ENCODE results near the gene PIK3CD. TPM values are rescaled to one million over a fixed set of nuclear protein-coding genes. Genes with fewer than 3 reads are reported as not detected.

PIK3CD gene
- total and polyA plus RNA-seq, 10 donors, result 26.8 to 186 (median 100.0) TPM

- H3K36me3 ChIP-seq, result peaks cover 0 to 11% (median 0%) of the 10 kb centered on the region in 6 donors
- WGBS, 5 donors, result 40 to 55% (median 47%) methylated on average over 6 of the region's 6 CpGs
- no peaks in the 10 kb centered on the region for H3K27me3 ChIP-seq (replicated peaks in 1 of 7)
- peak overlapping the region in 1 of 8 donors; percentile 22 for H3K27ac ChIP-seq
- H3K9me3 ChIP-seq, result peaks cover 0 to 4% (median 0%) of the 10 kb centered on the region in 8 donors
- intact Hi-C loops (cut with DNase I; ENCODE audit: low total_unique reads), result no loop called here
- TF ChIP-seq CTCF (IDR thresholded peaks at IDR 0.05 in 8 of 11, conservative IDR thresholded peaks at IDR 0.05 in 3 of 11), result no peak
- no peak for TF ChIP-seq POLR2A (IDR thresholded peaks at IDR 0.05)
- no peak for TF ChIP-seq POLR2AphosphoS5 (IDR thresholded peaks at IDR 0.05)
- peaks cover 5 to 79% (median 29%) of the 10 kb centered on the region in 6 donors for H3K4me1 ChIP-seq
- no peak for DNase-seq
- no peak overlapping the region for H3K4me3 ChIP-seq
Observed at GRCh38 chr1:9639227-9639626, 12.3 kb upstream of the PIK3CD start.

DNA sequence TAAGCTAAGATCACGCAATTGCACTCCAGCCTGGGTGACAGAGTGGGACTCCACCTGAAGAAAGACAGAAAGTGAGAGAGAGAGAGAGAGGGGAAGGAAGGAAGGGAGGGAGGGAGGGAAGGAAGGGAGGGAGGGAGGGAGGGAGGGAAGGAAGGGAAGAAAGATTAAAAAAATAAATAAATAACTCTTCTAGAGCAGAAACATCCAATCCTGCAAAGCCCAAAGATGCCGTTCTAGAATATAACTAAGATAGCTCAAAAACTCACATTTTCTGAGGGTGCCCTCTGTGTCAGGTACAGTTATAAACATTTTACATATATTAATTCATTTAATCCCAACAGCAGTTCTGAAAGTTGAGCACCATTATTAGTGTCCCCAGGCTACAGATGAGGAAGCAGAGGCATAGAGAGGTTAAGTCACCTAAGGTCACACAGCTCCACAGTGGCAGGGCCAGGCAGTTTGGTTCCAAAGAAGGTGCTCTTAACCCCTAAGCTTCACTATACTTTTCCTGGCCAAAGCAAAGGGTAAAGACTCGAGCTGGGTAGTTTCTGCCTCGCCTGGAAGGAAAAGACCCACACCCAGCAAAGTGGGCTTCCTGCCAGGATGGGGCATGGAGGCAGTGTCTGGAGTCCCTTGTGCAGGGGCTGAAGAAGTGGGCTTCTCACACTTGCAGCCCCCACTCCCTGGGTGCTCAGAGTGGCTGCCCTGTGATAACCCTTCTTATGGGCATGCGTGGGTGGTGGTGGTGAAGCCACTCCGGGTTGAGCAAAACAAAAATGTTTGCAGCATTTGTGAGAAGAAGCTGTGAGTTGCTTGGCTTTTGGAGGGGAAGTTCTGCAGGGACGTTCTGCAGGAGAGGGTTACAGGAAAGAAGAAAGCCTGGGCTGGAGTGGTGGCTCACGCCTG lies 7.9 kb upstream of the PIK3CD start:
- no peak for DNase-seq
- Histone ChIP-seq H3K9me3 (no peaks in the 10 kb centered on the region), H3K4me1 (peaks cover 18 to 94% (median 52%) of the 10 kb centered on the region in 6 donors), H3K4me3 (peak overlapping the region in 1 of 8 donors; percentile 28), H3K36me3 (peaks cover 0 to 7% (median 0%) of the 10 kb centered on the region in 6 donors), H3K27me3 (replicated peaks in 1 of 7) (no peaks in the 10 kb centered on the region), H3K27ac (peak overlapping the region; percentile 1 to 85 (median 68))
- no peak for TF ChIP-seq POLR2A (IDR thresholded peaks at IDR 0.05)
- TF ChIP-seq CTCF (IDR thresholded peaks at IDR 0.05 in 8 of 11, conservative IDR thresholded peaks at IDR 0.05 in 3 of 11), result no peak
- no peak for TF ChIP-seq POLR2AphosphoS5 (IDR thresholded peaks at IDR 0.05)
- WGBS, 5 donors, result 23 to 44% (median 29%) methylated on average over 8 of the region's 8 CpGs
- intact Hi-C loops (cut with DNase I; ENCODE audit: low total_unique reads), result no loop called here

GRCh38 chr1:9646037-9646436 lies 5.5 kb upstream of the PIK3CD start:
- TF ChIP-seq POLR2AphosphoS5 (IDR thresholded peaks at IDR 0.05) (no peak), CTCF (IDR thresholded peaks at IDR 0.05 in 8 of 11, conservative IDR thresholded peaks at IDR 0.05 in 3 of 11) (no peak), POLR2A (IDR thresholded peaks at IDR 0.05) (no peak)
- no peak overlapping the region for H3K4me3 ChIP-seq
- peaks cover 0 to 7% (median 0%) of the 10 kb centered on the region in 6 donors for H3K36me3 ChIP-seq
- 90 to 94% (median 92%) methylated on average over 13 of the region's 13 CpGs for WGBS, 5 donors
- intact Hi-C loops (cut with DNase I; ENCODE audit: low total_unique reads), result no loop called here
- no peak for DNase-seq
- H3K9me3 ChIP-seq, result no peaks in the 10 kb centered on the region
- peaks cover 14 to 93% (median 44%) of the 10 kb centered on the region in 6 donors for H3K4me1 ChIP-seq
- H3K27me3 ChIP-seq (replicated peaks in 1 of 7), result peaks cover 0 to under 1% (median 0%) of the 10 kb centered on the region in 7 donors
- H3K27ac ChIP-seq, result peak overlapping the region in 2 of 8 donors; percentile 82 to 83

- Histone ChIP-seq H3K27ac (no peak overlapping the region), H3K4me3 (no peak overlapping the region), H3K27me3 (replicated peaks in 1 of 7) (peaks cover 0 to 21% (median 7%) of the 10 kb centered on the region in 7 donors), H3K4me1 (peaks cover 14 to 97% (median 55%) of the 10 kb centered on the region in 6 donors), H3K36me3 (no peaks in the 10 kb centered on the region), H3K9me3 (no peaks in the 10 kb centered on the region)
- 68 to 87% (median 81%) methylated on average over 10 of the region's 10 CpGs for WGBS, 5 donors
- TF ChIP-seq POLR2AphosphoS5 (IDR thresholded peaks at IDR 0.05) (no peak), CTCF (IDR thresholded peaks at IDR 0.05 in 8 of 11, conservative IDR thresholded peaks at IDR 0.05 in 3 of 11) (no peak), POLR2A (IDR thresholded peaks at IDR 0.05) (no peak)
- no peak for DNase-seq
- intact Hi-C loops (cut with DNase I; ENCODE audit: low total_unique reads), result no loop called here
Observed at GRCh38 chr1:9648171-9648570, 3.4 kb upstream of the PIK3CD start.
